K562 (cell line): ENCODE results near the gene LRRC74B. TPM values are rescaled to one million over a fixed set of nuclear protein-coding genes. Genes with fewer than 3 reads are reported as not detected.

ENCODE experiments used
- ASH1L ChIP-seq: fragments of 450-650 bp; IDR thresholded peaks from 2 replicates; pipeline ENCODE4 v1.6.1; 2018; ENCODE audit warnings: borderline replicate concordance, mild to moderate bottlenecking, low read depth; ENCODE audit not compliant: partially characterized antibody
- DDX20 ChIP-seq: fragments of 450-650 bp; IDR thresholded peaks from 2 replicates; pipeline ENCODE4 v1.6.1; 2016; ENCODE audit warnings: missing genetic modification characterization, low read depth, mild to moderate bottlenecking, missing compliant biosample characterization, moderate library complexity
- ERF ChIP-seq: fragments of 450-650 bp; formaldehyde crosslinking; IDR thresholded peaks from 2 replicates; pipeline ENCODE4 v1.4.0; 2020; ENCODE audit warnings: mild to moderate bottlenecking, mixed read lengths
- HDGF ChIP-seq: fragments of 450-650 bp; IDR thresholded peaks from 2 replicates; pipeline ENCODE4 v1.6.1; 2016
- HMBOX1 ChIP-seq: sonication (generic); IDR thresholded peaks from 2 replicates; pipeline ENCODE4 v1.6.1; 2016
- KHSRP ChIP-seq: fragments of 450-650 bp; IDR thresholded peaks from 2 replicates; pipeline ENCODE4 v1.6.1; 2017
- MAFG ChIP-seq: fragments of 450-650 bp; conservative IDR thresholded peaks from 2 replicates; pipeline ENCODE4 v1.6.1; 2016; ENCODE audit warnings: missing genetic modification characterization, missing compliant biosample characterization
- MAX ChIP-seq: sonication (generic); formaldehyde crosslinking; IDR thresholded peaks from 2 replicates; pipeline ENCODE4 v1.9.0; 2022; ENCODE audit warnings: mild to moderate bottlenecking, missing genetic modification reagents
- MAZ ChIP-seq, 2 experiments: fragments of 450-650 bp in 1 of 2; sonication (generic) in 1 of 2; formaldehyde crosslinking; IDR thresholded peaks in 1 of 2; conservative IDR thresholded peaks in 1 of 2; 2 replicates each; pipeline versions ENCODE4 v1.4.0 to v1.5.0; 2020; ENCODE audit warnings: mild to moderate bottlenecking in 1 of 2, missing genetic modification reagents in 1 of 2
- PHB2 ChIP-seq: fragments of 450-650 bp; IDR thresholded peaks from 2 replicates; pipeline ENCODE4 v1.6.1; 2017; ENCODE audit warnings: low read depth
- SMAD3 ChIP-seq: fragments of 450-650 bp; formaldehyde crosslinking; conservative IDR thresholded peaks from 2 replicates; pipeline ENCODE4 v1.4.0; 2020; ENCODE audit warnings: mild to moderate bottlenecking
- TAF9B ChIP-seq: fragments of 450-650 bp; IDR thresholded peaks from 2 replicates; pipeline ENCODE4 v1.6.1; 2018; ENCODE audit warnings: mild to moderate bottlenecking; ENCODE audit not compliant: partially characterized antibody
- ZKSCAN1 ChIP-seq: fragments of 150-350 bp; IDR thresholded peaks from 2 replicates; pipeline ENCODE4 v1.6.1; 2016; ENCODE audit warnings: low read depth, low read length
- ZNF23 ChIP-seq: fragments of 250-450 bp; sonication (Bioruptor Pico); IDR thresholded peaks from 2 replicates; pipeline ENCODE4 v1.4.0; 2020; ENCODE audit warnings: mild to moderate bottlenecking
- polyA plus RNA-seq, 8 experiments: library from polyadenylated mRNA; depleted of rRNA in 4 of 8; stranded (reverse) in 5 of 8; unstranded in 3 of 8; fragments of >200 nt; fragmentation: Nextera tagmentation in 2 of 8; fragmentation: Illumina TruSeq in 1 of 8; extraction: Ambion mirVana in 2 of 8; extraction: Trizol in 1 of 8; gene quantifications; 2 replicates each; pipeline versions ENCODE4 v1.2.1 to v1.2.3, GENCODE V29; 2011 to 2014; ENCODE audit warnings: inconsistent platforms in 1 of 8, missing spikeins in 1 of 8
- total RNA-seq, 7 experiments: library from RNA; depleted of rRNA in 6 of 7; stranded (reverse); fragments of >200 nt in 6 of 7; fragmentation: Illumina TruSeq in 2 of 7; extraction: Trizol in 2 of 7; gene quantifications; 2 replicates each; pipeline versions ENCODE4 v1.2.1 to v1.2.3, GENCODE V29; 2011 to 2021; ENCODE audit warnings: low replicate concordance in 1 of 7
- TF ChIP-seq, protein P1 (sequence below): sonication (generic); formaldehyde crosslinking; IDR thresholded peaks from 2 replicates; pipeline ENCODE4 v1.8.1; 2023; ENCODE audit warnings: mild to moderate bottlenecking, missing genetic modification reagents

LRRC74B gene
- total and polyA plus RNA-seq, 9 of the 15 experiments (the other 6 are each of a cell fraction or from before 2014, with no cell fraction given): not detected

GRCh38 chr22:21045585-21046294 lies at the start of gene LRRC74B (continued):
- TF ChIP-seq, protein P1, sequence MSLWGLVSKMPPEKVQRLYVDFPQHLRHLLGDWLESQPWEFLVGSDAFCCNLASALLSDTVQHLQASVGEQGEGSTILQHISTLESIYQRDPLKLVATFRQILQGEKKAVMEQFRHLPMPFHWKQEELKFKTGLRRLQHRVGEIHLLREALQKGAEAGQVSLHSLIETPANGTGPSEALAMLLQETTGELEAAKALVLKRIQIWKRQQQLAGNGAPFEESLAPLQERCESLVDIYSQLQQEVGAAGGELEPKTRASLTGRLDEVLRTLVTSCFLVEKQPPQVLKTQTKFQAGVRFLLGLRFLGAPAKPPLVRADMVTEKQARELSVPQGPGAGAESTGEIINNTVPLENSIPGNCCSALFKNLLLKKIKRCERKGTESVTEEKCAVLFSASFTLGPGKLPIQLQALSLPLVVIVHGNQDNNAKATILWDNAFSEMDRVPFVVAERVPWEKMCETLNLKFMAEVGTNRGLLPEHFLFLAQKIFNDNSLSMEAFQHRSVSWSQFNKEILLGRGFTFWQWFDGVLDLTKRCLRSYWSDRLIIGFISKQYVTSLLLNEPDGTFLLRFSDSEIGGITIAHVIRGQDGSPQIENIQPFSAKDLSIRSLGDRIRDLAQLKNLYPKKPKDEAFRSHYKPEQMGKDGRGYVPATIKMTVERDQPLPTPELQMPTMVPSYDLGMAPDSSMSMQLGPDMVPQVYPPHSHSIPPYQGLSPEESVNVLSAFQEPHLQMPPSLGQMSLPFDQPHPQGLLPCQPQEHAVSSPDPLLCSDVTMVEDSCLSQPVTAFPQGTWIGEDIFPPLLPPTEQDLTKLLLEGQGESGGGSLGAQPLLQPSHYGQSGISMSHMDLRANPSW (CRISPR knock-in tag): peak; percentile 98
- TF ChIP-seq ZKSCAN1 (no peak), MAZ (CRISPR knock-in tag; conservative IDR thresholded peaks at IDR 0.05 in 1 of 2, IDR thresholded peaks at IDR 0.05 in 1 of 2) (0 out of 4 replicates have a peak, but pooled peaks of 1 of the 2 experiments have one; percentile 6), KHSRP (no peak), PHB2 (no peak), MAFG (tag) (no peak), HDGF (no peak), DDX20 (tag) (no peak), ERF (CRISPR knock-in tag) (peak; percentile 72; the same call in 1 of the 2 replicates), ZNF23 (no peak), TAF9B (no peak), SMAD3 (CRISPR knock-in tag) (no peak), MAX (peak; percentile 81), ASH1L (no peak), HMBOX1 (no peak)
